K562 (cell line): ENCODE measurements around the gene NAP1L4. TPM values are rescaled to one million over a fixed set of nuclear protein-coding genes. Genes with fewer than 3 reads are reported as not detected.

Experiments
- BRCA1 ChIP-seq, 2 experiments: fragments of 450-650 bp in 1 of 2; sonication (generic) in 1 of 2; formaldehyde crosslinking in 1 of 2; IDR thresholded peaks; 2 replicates each; pipeline versions ENCODE4 v1.5.0 to v1.6.1; 2017 to 2020; ENCODE audit warnings: mild to moderate bottlenecking in 1 of 2, missing genetic modification reagents in 1 of 2
- JUN ChIP-seq, 2 experiments: sonication (generic) in 1 of 2; formaldehyde crosslinking in 1 of 2; IDR thresholded peaks; 2 replicates each; pipeline versions ENCODE4 v1.6.1 to v1.8.0; 2012 to 2022; ENCODE audit warnings: borderline replicate concordance in 2 of 2, mild to moderate bottlenecking in 2 of 2, improper control_type of control experiment in 1 of 2, low read depth in 1 of 2, low read length in 1 of 2, missing genetic modification reagents in 1 of 2
- JUND ChIP-seq, 2 experiments: IDR thresholded peaks; 2 replicates in 1 of 2; 3 replicates in 1 of 2; pipeline ENCODE4 v1.6.1; 2011; ENCODE audit warnings: borderline replicate concordance in 2 of 2, low read depth in 2 of 2, low read length in 2 of 2, improper control_type of control experiment in 1 of 2, missing biosample characterization in 1 of 2, missing genetic modification characterization in 1 of 2, missing genetic modification reagents in 1 of 2
- KDM1A ChIP-seq, 2 experiments: fragments of 450-650 bp; IDR thresholded peaks; 2 replicates each; pipeline ENCODE4 v1.6.1; 2016; ENCODE audit warnings: mild to moderate bottlenecking in 2 of 2
- KDM4B ChIP-seq, 2 experiments: fragments of 450-650 bp in 1 of 2; sonication (generic) in 1 of 2; IDR thresholded peaks; 2 replicates each; pipeline ENCODE4 v1.6.1; 2016 to 2017; ENCODE audit warnings: borderline replicate concordance in 2 of 2, antibody characterized with exemption in 1 of 2, low read depth in 1 of 2, mild to moderate bottlenecking in 1 of 2
- KLF6 ChIP-seq: fragments of 250-450 bp; sonication (Bioruptor Pico); IDR thresholded peaks from 2 replicates; pipeline ENCODE4 v1.4.0; 2020; ENCODE audit warnings: mild to moderate bottlenecking, moderate library complexity, borderline replicate concordance
- MNT ChIP-seq, 2 experiments: fragments of 450-650 bp; conservative IDR thresholded peaks; 2 replicates each; pipeline ENCODE4 v1.6.1; 2017; ENCODE audit warnings: mild to moderate bottlenecking in 2 of 2, moderate library complexity in 2 of 2
- POLR2G ChIP-seq: fragments of 200-400 bp; formaldehyde crosslinking; IDR thresholded peaks from 2 replicates; pipeline ENCODE4 v1.6.1; 2017; ENCODE audit warnings: low read depth, mild to moderate bottlenecking, antibody characterized with exemption, low read length, moderate library complexity
- SMAD2 ChIP-seq: fragments of 150-350 bp; IDR thresholded peaks from 2 replicates; pipeline ENCODE4 v1.6.1; 2014; ENCODE audit warnings: low read depth, mild to moderate bottlenecking, low read length
- STAT6 ChIP-seq: sonication (generic); formaldehyde crosslinking; IDR thresholded peaks from 2 replicates; pipeline ENCODE4 v1.8.1; 2023; ENCODE audit warnings: mild to moderate bottlenecking, missing genetic modification reagents
- TEAD2 ChIP-seq: fragments of 450-650 bp; IDR thresholded peaks from 2 replicates; pipeline ENCODE4 v1.6.1; 2016; ENCODE audit warnings: missing genetic modification characterization, control low read depth, missing compliant biosample characterization
- TFAP4 ChIP-seq: sonication (generic); formaldehyde crosslinking; IDR thresholded peaks from 2 replicates; pipeline ENCODE4 v1.8.0; 2022; ENCODE audit warnings: missing genetic modification reagents, mild to moderate bottlenecking, moderate library complexity, borderline replicate concordance
- USF2 ChIP-seq: sonication (generic); formaldehyde crosslinking; IDR thresholded peaks from 2 replicates; pipeline ENCODE4 v1.5.0; 2020; ENCODE audit warnings: missing genetic modification reagents
- ZBTB8A ChIP-seq: fragments of 450-650 bp; IDR thresholded peaks from 2 replicates; pipeline ENCODE4 v1.6.1; 2018; ENCODE audit warnings: mild to moderate bottlenecking, moderate library complexity; ENCODE audit not compliant: partially characterized antibody
- ZNF12 ChIP-seq: sonication (generic); formaldehyde crosslinking; IDR thresholded peaks from 2 replicates; pipeline ENCODE4 v1.4.0; 2020; ENCODE audit warnings: mild to moderate bottlenecking, missing genetic modification reagents
- ZNF143 ChIP-seq: sonication (generic); formaldehyde crosslinking; IDR thresholded peaks from 2 replicates; pipeline ENCODE4 v1.9.0; 2022; ENCODE audit warnings: mild to moderate bottlenecking, missing genetic modification reagents
- polyA plus RNA-seq, 8 experiments: library from polyadenylated mRNA; depleted of rRNA in 4 of 8; stranded (reverse) in 5 of 8; unstranded in 3 of 8; fragments of >200 nt; fragmentation: Nextera tagmentation in 2 of 8; fragmentation: Illumina TruSeq in 1 of 8; extraction: Ambion mirVana in 2 of 8; extraction: Trizol in 1 of 8; gene quantifications; 2 replicates each; pipeline versions ENCODE4 v1.2.1 to v1.2.3, GENCODE V29; 2011 to 2014; ENCODE audit warnings: inconsistent platforms in 1 of 8, missing spikeins in 1 of 8
- total RNA-seq, 7 experiments: library from RNA; depleted of rRNA in 6 of 7; stranded (reverse); fragments of >200 nt in 6 of 7; fragmentation: Illumina TruSeq in 2 of 7; extraction: Trizol in 2 of 7; gene quantifications; 2 replicates each; pipeline versions ENCODE4 v1.2.1 to v1.2.3, GENCODE V29; 2011 to 2021; ENCODE audit warnings: low replicate concordance in 1 of 7

The NAP1L4 gene
- total and polyA plus RNA-seq, 9 of the 15 experiments (the other 6 are each of a cell fraction or from before 2014, with no cell fraction given) = 34.1 to 237 (median 179) TPM

GRCh38 chr11:2991452-2992233, 486 bp downstream of the NAP1L4 start (continued):
- peak; percentile 51; the same call in 1 of the 2 replicates for TF ChIP-seq STAT6 (CRISPR knock-in tag)
- TF ChIP-seq SMAD2 = no peak
- TF ChIP-seq TFAP4 (CRISPR knock-in tag) = no peak
- TF ChIP-seq POLR2G = peak; percentile 48
- no peak for TF ChIP-seq JUN (IDR thresholded peaks at IDR 0.05; ENCODE audit: borderline replicate concordance, low read depth, low read length)
- TF ChIP-seq JUN (CRISPR knock-in tag; IDR thresholded peaks at IDR 0.05; ENCODE audit: borderline replicate concordance) = no peak; the same call in 1 of the 2 replicates
- no peak for TF ChIP-seq ZNF12 (CRISPR knock-in tag)
- TF ChIP-seq USF2 (CRISPR knock-in tag) = no peak
- TF ChIP-seq KLF6 (CRISPR knock-in tag) = no peak
- TF ChIP-seq MNT (conservative IDR thresholded peaks at IDR 0.05) = peak; percentile 76 to 80
- no peak for TF ChIP-seq KDM1A (IDR thresholded peaks at IDR 0.05)
- TF ChIP-seq ZNF143 = 0 out of 2 replicates have a peak, but pooled peaks have one; percentile 3
- peak; percentile 13; the same call in 1 of the 2 replicates for TF ChIP-seq JUND (IDR thresholded peaks at IDR 0.05; ENCODE audit: borderline replicate concordance, low read depth, low read length)
- no peak for TF ChIP-seq JUND (tag; IDR thresholded peaks at IDR 0.05; ENCODE audit: borderline replicate concordance, low read depth, low read length)
- TF ChIP-seq ZBTB8A = no peak
- no peak for TF ChIP-seq BRCA1 (IDR thresholded peaks at IDR 0.05)
- TF ChIP-seq BRCA1 (CRISPR knock-in tag; IDR thresholded peaks at IDR 0.05) = no peak
- no peak for TF ChIP-seq KDM4B (IDR thresholded peaks at IDR 0.05; ENCODE audit: borderline replicate concordance in 2 of 2, low read depth in 1 of 2)
- no peak for TF ChIP-seq TEAD2 (tag)
